SK-MEL-5 (cell line): ENCODE measurements around the gene DNAAF9. TPM values are rescaled to one million over a fixed set of nuclear protein-coding genes. Genes with fewer than 3 reads are reported as not detected.
A peak's percentile ranks its signal among the peaks of the same experiment; 100 is the strongest.

Experiments used
- DNase-seq: peaks from one replicate; pipeline ENCODE4 v3.0.0-alpha.2; 2016; ENCODE audit warnings: low read depth, low spot score
- in situ Hi-C: cut with HindIII; loops from 2 replicates; pipeline ENCODE4 v1.10.0; 2016; ENCODE audit warnings: low sequenced_read_pairs, high pct_unique_total_duplicates, low pct_unique_long_range_greater_than_20kb
- small RNA-seq, 2 experiments: library from RNA; depleted of rRNA; stranded (forward); fragments of <200 nt; gene quantifications; one replicate each; pipeline ENCODE3, GENCODE V24; 2014
- total RNA-seq: library from RNA; depleted of rRNA; stranded (reverse); fragments of >200 nt; shearing (Covaris generic); gene quantifications from 2 replicates; pipeline ENCODE4 v1.2.3, GENCODE V29; 2014; rRNA removed

The DNAAF9 gene
- total RNA-seq, 1 experiment from 2014 or later: 7.5 TPM

- no peak for DNase-seq
- in situ Hi-C loops: no loop called here
Observed at GRCh38 chr20:3392756-3393155, 14.7 kb downstream of the DNAAF9 start.

- in situ Hi-C loops: no loop called here
Observed at GRCh38 chr20:3390759-3391425, 16.6 kb downstream of the DNAAF9 start.

GRCh38 chr20:3383878-3384495, 23.5 kb downstream of the DNAAF9 start:
- in situ Hi-C loops: no loop called here
- DNase-seq: no peak

More at GRCh38 chr20:3390759-3391425, 16.6 kb downstream of the DNAAF9 start:
- DNase-seq: peak; percentile 5

- in situ Hi-C loops: no loop called here
- peak; percentile 90 for DNase-seq
Observed at GRCh38 chr20:3382836-3383235, 24.6 kb downstream of the DNAAF9 start.

- in situ Hi-C loops: no loop called here
- peak; percentile 96 for DNase-seq
Observed at GRCh38 chr20:3380228-3381070, 27.0 kb downstream of the DNAAF9 start.

GRCh38 chr20:3378138-3378537, 29.3 kb downstream of the DNAAF9 start:
- DNase-seq: no peak
- in situ Hi-C loops: no loop called here

- no peak for DNase-seq
- in situ Hi-C loops: no loop called here
Observed at GRCh38 chr20:3377644-3378043, 29.8 kb downstream of the DNAAF9 start.

- in situ Hi-C loops: no loop called here
- no peak for DNase-seq
Observed at GRCh38 chr20:3374296-3374695, 33.2 kb downstream of the DNAAF9 start.

- in situ Hi-C loops: no loop called here
- DNase-seq: no peak
Observed at GRCh38 chr20:3371754-3372153, 35.7 kb downstream of the DNAAF9 start.

- no peak for DNase-seq
- in situ Hi-C loops: no loop called here
Observed at GRCh38 chr20:3367089-3367488, 40.4 kb downstream of the DNAAF9 start.

GRCh38 chr20:3364323-3365013, 43.0 kb downstream of the DNAAF9 start:
- in situ Hi-C loops: no loop called here
- DNase-seq: no peak

GRCh38 chr20:3360752-3361151, 46.7 kb downstream of the DNAAF9 start:
- no peak for DNase-seq
- in situ Hi-C loops: no loop called here

- peak; percentile 35 for DNase-seq
- in situ Hi-C loops: no loop called here
Observed at GRCh38 chr20:3358676-3359340, 48.7 kb downstream of the DNAAF9 start.

Small RNAs within 50 kb of the gene (small RNA-seq; reads per million reads assigned to genes)
- 0 to 0.12 reads per million in 2 experiments for gene RF00012
- 0 reads per million in 2 experiments for gene RNU6-1019P

Other genes starting within 250 kb of the DNAAF9 start
- 43.5 and 50.5 TPM in 2 replicates for gene FASTKD5, start 247.8 kb downstream of the DNAAF9 start, total RNA-seq
- 4.4 and 5.6 TPM in 2 replicates for gene UBOX5, start 247.8 kb downstream of the DNAAF9 start, total RNA-seq
- gene LZTS3, start 234.1 kb downstream of the DNAAF9 start, total RNA-seq: 5.1 and 5.2 TPM in 2 replicates
- gene DDRGK1, start 203.0 kb downstream of the DNAAF9 start, total RNA-seq: 85.3 and 85.5 TPM in 2 replicates
- gene ITPA, start 198.2 kb downstream of the DNAAF9 start, total RNA-seq: 158 and 187 TPM in 2 replicates
- gene SLC4A11, start 168.5 kb downstream of the DNAAF9 start, total RNA-seq: 0.82 and 1.8 TPM in 2 replicates
- gene ATRN, start 63.3 kb upstream of the DNAAF9 start, total RNA-seq: 53.6 and 54.1 TPM in 2 replicates